WTC11 (cell line): Measurements from ENCODE around the gene STK39. TPM values are rescaled to one million over a fixed set of nuclear protein-coding genes. Genes with fewer than 3 reads are reported as not detected.

Source experiments
- ATAC-seq: fragments of 200-7000 bp; cut with Tn5 transposase; 2 replicates; pipeline ENCODE4 v1.10.0; 2021; ENCODE audit warnings: mild to moderate bottlenecking, moderate library complexity
- CTCF ChIA-PET: fragments of 300-600 bp; sonication (Branson Sonifier 250); formaldehyde crosslinking; loops from one replicate; lab custom pipeline; 2021; ENCODE audit warnings: antibody characterized with exemption; lab: Charles Lee
- POLR2A ChIA-PET: fragments of 350-600 bp; sonication (Branson Sonifier 250); formaldehyde crosslinking; loops from one replicate; lab custom pipeline; 2021; ENCODE audit warnings: antibody characterized with exemption; lab: Charles Lee
- DNase-seq: peaks from one replicate; pipeline ENCODE4 v3.0.0; 2021; ENCODE audit warnings: low spot score
- H3K27ac Mint-ChIP-seq: 2 replicates; pipeline ENCODE4 v1.8.0; 2021; ENCODE audit warnings: mixed read lengths
- H3K27me3 Mint-ChIP-seq: 2 replicates; pipeline ENCODE4 v1.8.0; 2021; ENCODE audit warnings: low read depth, mild to moderate bottlenecking, moderate library complexity, mixed read lengths
- H3K36me3 Mint-ChIP-seq: 2 replicates; pipeline ENCODE4 v1.8.0; 2021; ENCODE audit warnings: mixed read lengths
- H3K4me1 Mint-ChIP-seq: 2 replicates; pipeline ENCODE4 v1.8.0; 2022; ENCODE audit warnings: mixed read lengths
- H3K4me3 Mint-ChIP-seq: 2 replicates; pipeline ENCODE4 v1.8.0; 2021; ENCODE audit warnings: mild to moderate bottlenecking, moderate library complexity, mixed read lengths
- H3K9me3 Mint-ChIP-seq: 2 replicates; pipeline ENCODE4 v1.8.0; 2021; ENCODE audit warnings: mixed read lengths
- ATF1 ChIP-seq: sonication (generic); formaldehyde crosslinking; IDR thresholded peaks from 2 replicates; pipeline ENCODE4 v1.8.1; 2023; ENCODE audit warnings: mild to moderate bottlenecking, moderate library complexity, missing genetic modification reagents
- GRHL2 ChIP-seq: fragments of 250-450 bp; sonication (Bioruptor Pico); IDR thresholded peaks from 2 replicates; pipeline ENCODE4 v1.8.0; 2022; ENCODE audit warnings: mild to moderate bottlenecking, moderate library complexity; ENCODE audit not compliant: insufficient replicate concordance, severe bottlenecking
- HMGA2 ChIP-seq: fragments of 250-450 bp; sonication (Bioruptor Pico); IDR thresholded peaks from 2 replicates; pipeline ENCODE4 v1.4.0; 2021; ENCODE audit warnings: mild to moderate bottlenecking, moderate library complexity
- JAZF1 ChIP-seq: fragments of 250-450 bp; sonication (Bioruptor Pico); IDR thresholded peaks from 2 replicates; pipeline ENCODE4 v1.9.0; 2021; ENCODE audit warnings: moderate library complexity, mild to moderate bottlenecking, inconsistent platforms
- KAT7 ChIP-seq: sonication (generic); formaldehyde crosslinking; IDR thresholded peaks from 2 replicates; pipeline ENCODE4 v1.8.1; 2023; ENCODE audit warnings: missing genetic modification reagents, mild to moderate bottlenecking, borderline replicate concordance
- NR3C1 ChIP-seq: sonication (generic); formaldehyde crosslinking; conservative IDR thresholded peaks from 2 replicates; pipeline ENCODE4 v1.8.1; 2023; ENCODE audit warnings: low read depth, mild to moderate bottlenecking, missing genetic modification reagents
- TEAD1 ChIP-seq: sonication (generic); formaldehyde crosslinking; IDR thresholded peaks from 2 replicates; pipeline ENCODE4 v1.8.0; 2022; ENCODE audit warnings: mild to moderate bottlenecking, missing genetic modification reagents
- TEAD4 ChIP-seq: sonication (generic); formaldehyde crosslinking; IDR thresholded peaks from 2 replicates; pipeline ENCODE4 v1.8.0; 2022; ENCODE audit warnings: mild to moderate bottlenecking, missing genetic modification reagents
- ZNF138 ChIP-seq: sonication (generic); formaldehyde crosslinking; conservative IDR thresholded peaks from 2 replicates; pipeline ENCODE4 v1.8.1; 2022; ENCODE audit warnings: mild to moderate bottlenecking, moderate library complexity, missing genetic modification reagents
- ZNF232 ChIP-seq: sonication (generic); formaldehyde crosslinking; IDR thresholded peaks from 2 replicates; pipeline ENCODE4 v1.8.0; 2022; ENCODE audit warnings: mild to moderate bottlenecking, missing genetic modification reagents
- ZNF281 ChIP-seq: sonication (generic); formaldehyde crosslinking; IDR thresholded peaks from 2 replicates; pipeline ENCODE4 v1.8.0; 2023; ENCODE audit warnings: mild to moderate bottlenecking, missing genetic modification reagents
- ZNF512 ChIP-seq: sonication (generic); formaldehyde crosslinking; IDR thresholded peaks from 2 replicates; pipeline ENCODE4 v1.8.1; 2022; ENCODE audit warnings: missing genetic modification reagents, borderline replicate concordance
- total RNA-seq: library from RNA; stranded (reverse); gene quantifications from 3 replicates; pipeline ENCODE4 v1.2.3, GENCODE V29; 2021
- TF ChIP-seq, protein P1 (sequence below): sonication (generic); formaldehyde crosslinking; IDR thresholded peaks from 2 replicates; pipeline ENCODE4 v1.8.0; 2022; ENCODE audit warnings: mild to moderate bottlenecking, missing genetic modification reagents
- TF ChIP-seq, protein P2 (sequence below): fragments of 200-600 bp; IDR thresholded peaks from 2 replicates; pipeline ENCODE4 v1.8.0; 2022; ENCODE audit warnings: antibody characterized with exemption

Gene STK39
- total RNA-seq, 1 experiment from 2014 or later, result 20.5 TPM

DNA sequence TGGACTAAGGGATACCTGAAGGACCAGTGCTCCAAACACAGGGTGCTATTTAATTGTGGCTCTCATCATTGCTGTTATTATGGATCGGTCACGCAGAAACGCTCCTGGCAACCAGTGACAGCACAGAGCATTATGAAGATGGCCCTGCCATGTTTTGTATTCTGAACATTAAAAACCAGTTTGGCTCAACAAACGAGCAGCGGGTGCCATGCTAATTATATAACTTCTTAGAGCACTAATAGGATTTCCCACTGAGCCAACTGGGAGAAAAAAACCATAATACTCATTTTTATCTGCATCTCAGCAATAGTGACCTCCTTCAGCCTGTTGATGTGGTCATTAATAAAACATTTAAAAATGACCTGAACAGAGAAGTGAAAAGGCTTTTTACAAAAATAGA is 212.8 kb downstream of the STK39 start (continued):
- TF ChIP-seq ZNF281 (CRISPR knock-in tag) (no peak), ATF1 (CRISPR knock-in tag) (no peak)

- ChIA-PET POLR2A (no interaction called here), CTCF (no interaction called here)
- no peaks in the 10 kb centered on the region for H3K36me3 Mint-ChIP-seq
- ATAC-seq, result no peak
- H3K27me3 Mint-ChIP-seq, result no peaks in the 10 kb centered on the region
- H3K4me1 Mint-ChIP-seq, result no peaks in the 10 kb centered on the region
- TF ChIP-seq, protein P1, sequence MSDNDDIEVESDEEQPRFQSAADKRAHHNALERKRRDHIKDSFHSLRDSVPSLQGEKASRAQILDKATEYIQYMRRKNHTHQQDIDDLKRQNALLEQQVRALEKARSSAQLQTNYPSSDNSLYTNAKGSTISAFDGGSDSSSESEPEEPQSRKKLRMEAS (CRISPR knock-in tag), result no peak
- TF ChIP-seq KAT7 (no peak), ZNF138 (CRISPR knock-in tag) (no peak), TEAD1 (CRISPR knock-in tag) (no peak), JAZF1 (no peak), ZNF232 (CRISPR knock-in tag) (no peak)
- no peak for DNase-seq
- H3K27ac Mint-ChIP-seq, result no peak overlapping the region
- no peaks in the 10 kb centered on the region for H3K9me3 Mint-ChIP-seq
- no peak overlapping the region for H3K4me3 Mint-ChIP-seq
Observed at GRCh38 chr2:168033966-168034365, 213.4 kb downstream of the STK39 start.

- ChIA-PET POLR2A (no interaction called here), CTCF (no interaction called here)
- no peak overlapping the region for H3K4me3 Mint-ChIP-seq
- no peak overlapping the region for H3K27ac Mint-ChIP-seq
- H3K36me3 Mint-ChIP-seq, result no peaks in the 10 kb centered on the region
- no peaks in the 10 kb centered on the region for H3K27me3 Mint-ChIP-seq
- TF ChIP-seq ZNF512 (CRISPR knock-in tag), result no peak
- ATAC-seq (no peak), DNase-seq (no peak)
- no peaks in the 10 kb centered on the region for H3K9me3 Mint-ChIP-seq
- H3K4me1 Mint-ChIP-seq, result no peaks in the 10 kb centered on the region
Observed at GRCh38 chr2:168032091-168032490, 215.3 kb downstream of the STK39 start.

DNA sequence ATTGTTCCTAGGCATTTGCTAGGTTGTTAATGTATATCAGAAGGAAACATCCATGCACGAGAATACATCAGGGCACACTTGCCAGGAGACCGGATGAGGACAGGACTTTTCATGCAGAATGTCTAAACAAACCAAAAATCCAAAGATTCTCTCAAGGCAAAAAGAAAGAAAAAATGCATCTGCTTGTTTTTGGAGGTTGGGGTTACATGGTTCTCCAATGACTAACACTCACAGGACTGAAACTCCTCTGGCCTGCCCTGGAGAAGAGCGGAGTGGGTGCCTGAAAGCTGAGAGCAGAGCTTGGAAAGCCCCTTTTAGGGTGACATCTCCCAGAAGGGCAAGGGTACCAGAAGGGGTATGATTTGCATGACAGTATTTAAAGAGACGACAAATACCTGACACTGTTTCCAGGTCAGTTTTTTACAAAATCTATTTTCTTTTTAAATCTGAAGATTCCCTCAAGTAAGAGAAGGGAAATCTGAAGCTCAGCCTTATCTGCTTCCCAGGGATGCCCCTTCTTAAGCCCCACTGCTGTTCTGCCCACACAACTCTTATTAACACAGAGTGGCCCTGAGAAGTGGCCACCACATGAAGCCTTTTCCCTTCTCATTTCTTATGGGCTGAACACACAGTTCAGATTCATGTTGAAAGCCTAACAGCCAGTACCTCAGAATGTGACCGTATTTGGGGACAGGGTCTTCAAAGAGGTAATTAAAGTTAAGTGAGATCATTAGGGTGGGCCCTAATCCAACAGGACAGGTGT is 216.4 kb downstream of the STK39 start:
- H3K36me3 Mint-ChIP-seq, result no peaks in the 10 kb centered on the region
- no peak for TF ChIP-seq TEAD4 (CRISPR knock-in tag)
- TF ChIP-seq, protein P2, sequence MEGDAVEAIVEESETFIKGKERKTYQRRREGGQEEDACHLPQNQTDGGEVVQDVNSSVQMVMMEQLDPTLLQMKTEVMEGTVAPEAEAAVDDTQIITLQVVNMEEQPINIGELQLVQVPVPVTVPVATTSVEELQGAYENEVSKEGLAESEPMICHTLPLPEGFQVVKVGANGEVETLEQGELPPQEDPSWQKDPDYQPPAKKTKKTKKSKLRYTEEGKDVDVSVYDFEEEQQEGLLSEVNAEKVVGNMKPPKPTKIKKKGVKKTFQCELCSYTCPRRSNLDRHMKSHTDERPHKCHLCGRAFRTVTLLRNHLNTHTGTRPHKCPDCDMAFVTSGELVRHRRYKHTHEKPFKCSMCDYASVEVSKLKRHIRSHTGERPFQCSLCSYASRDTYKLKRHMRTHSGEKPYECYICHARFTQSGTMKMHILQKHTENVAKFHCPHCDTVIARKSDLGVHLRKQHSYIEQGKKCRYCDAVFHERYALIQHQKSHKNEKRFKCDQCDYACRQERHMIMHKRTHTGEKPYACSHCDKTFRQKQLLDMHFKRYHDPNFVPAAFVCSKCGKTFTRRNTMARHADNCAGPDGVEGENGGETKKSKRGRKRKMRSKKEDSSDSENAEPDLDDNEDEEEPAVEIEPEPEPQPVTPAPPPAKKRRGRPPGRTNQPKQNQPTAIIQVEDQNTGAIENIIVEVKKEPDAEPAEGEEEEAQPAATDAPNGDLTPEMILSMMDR, result no peak
- no peak for TF ChIP-seq NR3C1 (CRISPR knock-in tag)
- TF ChIP-seq GRHL2 (CRISPR knock-in tag), result no peak
- no peak for TF ChIP-seq HMGA2 (CRISPR knock-in tag)
- TF ChIP-seq, all 79 proteins: peak for 0
- no peaks in the 10 kb centered on the region for H3K27me3 Mint-ChIP-seq
- H3K27ac Mint-ChIP-seq, result no peak overlapping the region
- DNase-seq (no peak), ATAC-seq (no peak)
- no peak overlapping the region for H3K4me3 Mint-ChIP-seq
- no peaks in the 10 kb centered on the region for H3K4me1 Mint-ChIP-seq
- no peaks in the 10 kb centered on the region for H3K9me3 Mint-ChIP-seq
- CTCF ChIA-PET, result no interaction called here
- POLR2A ChIA-PET, result no interaction called here
